HCT116 (cell line): ENCODE results near the gene TMEM86B.

Experiments used
- CEBPB ChIP-seq: IDR thresholded peaks from 2 replicates; pipeline ENCODE4 v1.6.1; 2012; ENCODE audit warnings: low read depth
- EGR1 ChIP-seq: IDR thresholded peaks from 2 replicates; pipeline ENCODE4 v1.6.1; 2012; ENCODE audit warnings: low read depth
- EZH2 ChIP-seq: fragments of 200-600 bp; sonication (generic); IDR thresholded peaks from 2 replicates; pipeline ENCODE4 v1.6.1; 2017; ENCODE audit warnings: antibody characterized with exemption, mixed run types
- JUND ChIP-seq: IDR thresholded peaks from 2 replicates; pipeline ENCODE4 v1.6.1; 2012
- POLR2A ChIP-seq: IDR thresholded peaks from 2 replicates; pipeline ENCODE4 v1.7.0; 2011; ENCODE audit warnings: borderline replicate concordance; ENCODE audit not compliant: insufficient read depth, insufficient read length; ENCODE audit errors: extremely low read depth
- POLR2AphosphoS5 ChIP-seq: IDR thresholded peaks from 2 replicates; pipeline ENCODE4 v1.6.1; 2011; ENCODE audit warnings: mild to moderate bottlenecking, low read depth, low read length, moderate library complexity
- RAD21 ChIP-seq: IDR thresholded peaks from 2 replicates; pipeline ENCODE4 v1.6.1; 2012; ENCODE audit warnings: low read depth, mild to moderate bottlenecking
- SRF ChIP-seq: IDR thresholded peaks from 2 replicates; pipeline ENCODE4 v1.6.1; 2012; ENCODE audit warnings: low read depth
- TF ChIP-seq, protein P1 (sequence below), 3 experiments: fragments of 200-600 bp in 1 of 3; sonication (generic) in 1 of 3; IDR thresholded peaks in 2 of 3; conservative IDR thresholded peaks in 1 of 3; 2 replicates each; pipeline ENCODE4 v1.5.1; 2012 to 2017; ENCODE audit warnings: low read depth in 2 of 3, low read length in 2 of 3, antibody characterized with exemption in 1 of 3, borderline replicate concordance in 1 of 3, control low read depth in 1 of 3, mild to moderate bottlenecking in 1 of 3, mixed read lengths in 1 of 3, mixed run types in 1 of 3, moderate library complexity in 1 of 3; ENCODE audit not compliant: insufficient read depth in 1 of 3
- TF ChIP-seq, protein P2 (sequence below): IDR thresholded peaks from 2 replicates; pipeline ENCODE4 v1.6.1; 2012

DNA sequence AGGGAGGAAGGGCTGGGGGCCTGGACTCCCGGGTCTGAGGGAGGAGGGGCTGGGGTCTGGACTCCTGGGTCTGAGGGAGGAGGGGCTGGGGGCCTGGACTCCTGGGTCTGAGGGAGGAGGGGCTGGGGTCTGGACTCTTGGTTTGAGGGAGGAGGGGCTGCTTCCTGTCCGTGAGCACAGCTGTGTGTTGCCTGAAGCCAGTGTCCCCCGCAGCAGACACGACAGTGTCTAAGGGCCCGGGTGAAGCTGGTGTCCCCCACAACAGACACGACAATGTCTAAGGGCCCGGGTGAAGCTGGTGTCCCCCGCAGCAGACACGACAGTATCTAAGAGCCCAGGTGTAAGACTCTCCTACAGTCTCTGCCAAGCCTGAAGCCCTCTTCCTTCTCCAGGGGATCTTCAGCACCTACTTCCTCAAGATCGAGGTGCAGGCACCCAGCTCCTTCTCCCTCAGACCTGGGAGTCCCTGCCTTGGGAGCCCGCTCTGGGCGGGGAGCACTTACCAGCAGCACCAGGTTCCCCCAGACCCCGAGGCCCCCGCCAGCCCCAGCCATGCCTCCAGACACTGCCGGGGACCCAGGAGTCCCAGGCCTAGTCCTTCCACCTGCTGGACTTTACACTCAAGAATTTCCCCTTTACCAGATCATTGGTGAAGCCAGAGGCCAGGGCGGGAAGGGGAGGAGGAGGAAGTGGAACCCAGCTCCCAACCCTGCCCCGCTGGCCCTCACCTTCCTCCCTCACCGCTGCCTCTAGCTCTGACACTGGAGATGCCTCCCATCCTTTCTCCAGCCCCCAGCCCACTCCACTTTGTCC, 19.5 kb downstream of the TMEM86B start, which contains the start of gene PTPRH:
- TF ChIP-seq, protein P1, sequence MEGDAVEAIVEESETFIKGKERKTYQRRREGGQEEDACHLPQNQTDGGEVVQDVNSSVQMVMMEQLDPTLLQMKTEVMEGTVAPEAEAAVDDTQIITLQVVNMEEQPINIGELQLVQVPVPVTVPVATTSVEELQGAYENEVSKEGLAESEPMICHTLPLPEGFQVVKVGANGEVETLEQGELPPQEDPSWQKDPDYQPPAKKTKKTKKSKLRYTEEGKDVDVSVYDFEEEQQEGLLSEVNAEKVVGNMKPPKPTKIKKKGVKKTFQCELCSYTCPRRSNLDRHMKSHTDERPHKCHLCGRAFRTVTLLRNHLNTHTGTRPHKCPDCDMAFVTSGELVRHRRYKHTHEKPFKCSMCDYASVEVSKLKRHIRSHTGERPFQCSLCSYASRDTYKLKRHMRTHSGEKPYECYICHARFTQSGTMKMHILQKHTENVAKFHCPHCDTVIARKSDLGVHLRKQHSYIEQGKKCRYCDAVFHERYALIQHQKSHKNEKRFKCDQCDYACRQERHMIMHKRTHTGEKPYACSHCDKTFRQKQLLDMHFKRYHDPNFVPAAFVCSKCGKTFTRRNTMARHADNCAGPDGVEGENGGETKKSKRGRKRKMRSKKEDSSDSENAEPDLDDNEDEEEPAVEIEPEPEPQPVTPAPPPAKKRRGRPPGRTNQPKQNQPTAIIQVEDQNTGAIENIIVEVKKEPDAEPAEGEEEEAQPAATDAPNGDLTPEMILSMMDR (IDR thresholded peaks at IDR 0.05 in 2 of 3, conservative IDR thresholded peaks at IDR 0.05 in 1 of 3; ENCODE audit: borderline replicate concordance in 1 of 3, insufficient read depth in 1 of 3, low read depth in 2 of 3, low read length in 2 of 3) = no peak
- TF ChIP-seq, protein P2, sequence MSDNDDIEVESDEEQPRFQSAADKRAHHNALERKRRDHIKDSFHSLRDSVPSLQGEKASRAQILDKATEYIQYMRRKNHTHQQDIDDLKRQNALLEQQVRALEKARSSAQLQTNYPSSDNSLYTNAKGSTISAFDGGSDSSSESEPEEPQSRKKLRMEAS = no peak; the same call in 1 of the 2 replicates
- TF ChIP-seq EZH2 = no peak
- 0 out of 2 replicates have a peak, but pooled peaks have one; percentile 24 for TF ChIP-seq POLR2AphosphoS5
- no peak for TF ChIP-seq POLR2A
- TF ChIP-seq JUND = no peak
- no peak for TF ChIP-seq CEBPB
- TF ChIP-seq RAD21 = no peak
- TF ChIP-seq EGR1 = no peak
- no peak for TF ChIP-seq SRF
